DND-41 (cell line): ENCODE results near the gene PRELP.

ENCODE experiments used
- CTCF ChIP-seq: IDR thresholded peaks from 2 replicates; pipeline ENCODE4 v1.5.1; 2012; ENCODE audit warnings: borderline replicate concordance, low read length, moderate library complexity, mild to moderate bottlenecking; ENCODE audit not compliant: poor library complexity, severe bottlenecking; ENCODE audit errors: extremely low read depth
- EZH2 ChIP-seq: IDR thresholded peaks from 3 replicates; pipeline ENCODE4 v1.6.1; 2012; ENCODE audit warnings: borderline replicate concordance, low read depth, mild to moderate bottlenecking, moderate library complexity, low read length, inconsistent platforms; ENCODE audit not compliant: severe bottlenecking

DNA sequence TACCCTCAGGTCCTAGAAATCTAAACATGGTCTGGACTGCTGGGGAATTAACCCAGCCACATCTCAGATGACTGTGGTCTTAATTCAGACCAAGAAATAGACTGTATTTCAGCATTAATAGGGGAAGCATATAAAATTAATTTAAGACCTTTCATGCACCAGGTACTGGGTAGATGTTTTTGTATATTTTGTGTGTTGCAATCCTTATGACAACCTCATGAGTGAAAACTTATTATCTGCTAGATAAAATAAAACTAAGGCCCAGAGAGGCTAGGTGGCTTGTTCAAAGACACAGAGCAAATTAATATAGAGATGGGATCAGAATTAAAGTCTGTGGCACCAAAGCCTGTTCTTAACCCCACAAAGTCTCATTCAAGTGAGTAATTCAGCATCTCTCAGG is 58.4 kb downstream of the PRELP start:
- TF ChIP-seq CTCF (no peak), EZH2 (no peak)
